ENCODE data around the gene MED13.

DNA sequence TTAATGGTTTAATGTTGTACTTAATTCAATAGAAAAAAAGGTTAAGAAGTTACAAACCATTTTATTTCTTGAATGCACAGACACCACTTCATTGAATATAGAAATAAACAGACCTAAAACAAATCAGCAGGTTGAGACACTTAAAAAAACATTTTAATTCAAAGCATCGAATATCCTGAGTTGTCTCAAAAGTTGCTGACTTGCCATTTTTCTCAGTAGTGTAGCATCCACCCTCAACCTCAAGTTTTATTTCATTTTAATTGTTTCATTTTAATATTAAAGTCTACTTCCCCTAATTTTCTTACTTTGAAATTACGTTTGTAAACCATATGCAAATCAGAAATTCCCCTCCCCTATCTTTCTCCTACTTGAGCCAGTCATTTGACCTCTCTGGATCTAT is 5.8 kb upstream of the MED13 start:
- TF ChIP-seq, protein P1, sequence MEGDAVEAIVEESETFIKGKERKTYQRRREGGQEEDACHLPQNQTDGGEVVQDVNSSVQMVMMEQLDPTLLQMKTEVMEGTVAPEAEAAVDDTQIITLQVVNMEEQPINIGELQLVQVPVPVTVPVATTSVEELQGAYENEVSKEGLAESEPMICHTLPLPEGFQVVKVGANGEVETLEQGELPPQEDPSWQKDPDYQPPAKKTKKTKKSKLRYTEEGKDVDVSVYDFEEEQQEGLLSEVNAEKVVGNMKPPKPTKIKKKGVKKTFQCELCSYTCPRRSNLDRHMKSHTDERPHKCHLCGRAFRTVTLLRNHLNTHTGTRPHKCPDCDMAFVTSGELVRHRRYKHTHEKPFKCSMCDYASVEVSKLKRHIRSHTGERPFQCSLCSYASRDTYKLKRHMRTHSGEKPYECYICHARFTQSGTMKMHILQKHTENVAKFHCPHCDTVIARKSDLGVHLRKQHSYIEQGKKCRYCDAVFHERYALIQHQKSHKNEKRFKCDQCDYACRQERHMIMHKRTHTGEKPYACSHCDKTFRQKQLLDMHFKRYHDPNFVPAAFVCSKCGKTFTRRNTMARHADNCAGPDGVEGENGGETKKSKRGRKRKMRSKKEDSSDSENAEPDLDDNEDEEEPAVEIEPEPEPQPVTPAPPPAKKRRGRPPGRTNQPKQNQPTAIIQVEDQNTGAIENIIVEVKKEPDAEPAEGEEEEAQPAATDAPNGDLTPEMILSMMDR (IDR thresholded peaks at IDR 0.05): no peak
- no peak for TF ChIP-seq POLR2A (IDR thresholded peaks at IDR 0.05)
